Ovary (tissue), 9 donors: ENCODE results near the gene ADGRV1. TPM values are rescaled to one million over a fixed set of nuclear protein-coding genes. Genes with fewer than 3 reads are reported as not detected.

Source experiments
- DNase-seq, 5 donors: peaks; one replicate each; pipeline ENCODE4 v3.0.0-alpha.2; 2019 to 2020
- H3K27ac ChIP-seq, 2 donors: fragments of 200-600 bp; one replicate each; pipeline versions ENCODE4 v1.5.1 to v1.8.0; 2019 to 2022
- H3K27me3 ChIP-seq: fragments of 200-600 bp; one replicate; pipeline ENCODE4 v1.8.0; 2022
- H3K36me3 ChIP-seq: fragments of 200-600 bp; sonication (generic); one replicate; pipeline ENCODE4 v1.5.1; 2019
- H3K4me1 ChIP-seq: one replicate; pipeline ENCODE4 v1.8.1; 2013; ENCODE audit warnings: mild to moderate bottlenecking, moderate library complexity; ENCODE audit not compliant: insufficient read depth
- H3K4me3 ChIP-seq: fragments of 200-600 bp; sonication (generic); one replicate; pipeline ENCODE4 v1.5.1; 2017
- H3K9me3 ChIP-seq, 2 donors: fragments of 200-600 bp in 1 of 2; sonication (generic) in 1 of 2; one replicate each; pipeline versions ENCODE4 v1.5.1 to v1.8.1; 2013 to 2019; ENCODE audit warnings: mild to moderate bottlenecking in 1 of 2, moderate library complexity in 1 of 2
- CTCF ChIP-seq, 3 donors: fragments of 450-650 bp in 2 of 3; fragments of 200-600 bp in 1 of 3; IDR thresholded peaks; one replicate each; pipeline versions ENCODE4 v1.5.1 to v1.8.0; 2016 to 2022; ENCODE audit warnings: antibody characterized with exemption in 3 of 3, mild to moderate bottlenecking in 1 of 3
- EP300 ChIP-seq: sonication (generic); formaldehyde crosslinking; IDR thresholded peaks from one replicate; pipeline ENCODE4 v1.6.1; 2017; ENCODE audit warnings: antibody characterized with exemption
- POLR2A ChIP-seq: fragments of 450-650 bp; IDR thresholded peaks from one replicate; pipeline ENCODE4 v1.6.1; 2017; ENCODE audit warnings: antibody characterized with exemption, mild to moderate bottlenecking, moderate library complexity
- WGBS, 3 donors: extraction: QIAGEN DNeasy Blood & Tissue Kit in 1 of 3; methylation state at CpG; one replicate each; pipeline versions ENCODE4 v1.1.5 to v1.1.7; 2013 to 2017; 5-methylcytosine and 5-hydroxymethylcytosine counted together
- intact Hi-C, 4 donors: fragments of 100-400 bp; cut with DNase I; formaldehyde crosslinking; loops; one replicate each; pipeline versions ENCODE4 v1.11.0 to v1.15.1; 2022 to 2023
- polyA plus RNA-seq, 2 donors: library from polyadenylated mRNA; stranded (reverse); fragments of 200-250 nt in 1 of 2; fragments of 350-450 nt in 1 of 2; fragmentation: Illumina TruSeq in 1 of 2; extraction: RNeasy Lipid Tissue Mini Kit (QIAGEN cat#74804) in 1 of 2; gene quantifications; one replicate each; pipeline ENCODE4 v1.2.3, GENCODE V29; 2013 to 2014
- total RNA-seq, 7 donors: library from RNA; depleted of rRNA in 2 of 7; stranded (reverse); fragments of >200 nt in 2 of 7; fragmentation: NEBNext Ultra II Directional in 3 of 7; extraction: Animal tissue kit (Norgen Biotek cat#: 25700) in 3 of 7; gene quantifications; one replicate each; pipeline versions ENCODE4 v1.1.0 to v1.2.4, GENCODE V29; 2016 to 2023
- donor health status: DM: no; HTN: no; CAD: no; lungs with moderate emphysema.
- donor health status: DM: no; HTN: no; CAD: no.
- donor health status: Bipolar disorder and iron deficiency.
- donor health status: DM: yes; HTN: yes; CAD: no.
- donor health status: DM: no; HTN: no; CAD: no.
- donor health status: DM: yes; HTN: yes; CAD: no.

The ADGRV1 gene
- total and polyA plus RNA-seq, 9 donors = 0.21 to 2.7 (median 1.1) TPM

- no peaks in the 10 kb centered on the region for H3K4me1 ChIP-seq
- intact Hi-C loops = no loop called here
- no peaks in the 10 kb centered on the region for H3K9me3 ChIP-seq
Measured at GRCh38 chr5:90689064-90689463, 130.5 kb downstream of the ADGRV1 start.

DNA sequence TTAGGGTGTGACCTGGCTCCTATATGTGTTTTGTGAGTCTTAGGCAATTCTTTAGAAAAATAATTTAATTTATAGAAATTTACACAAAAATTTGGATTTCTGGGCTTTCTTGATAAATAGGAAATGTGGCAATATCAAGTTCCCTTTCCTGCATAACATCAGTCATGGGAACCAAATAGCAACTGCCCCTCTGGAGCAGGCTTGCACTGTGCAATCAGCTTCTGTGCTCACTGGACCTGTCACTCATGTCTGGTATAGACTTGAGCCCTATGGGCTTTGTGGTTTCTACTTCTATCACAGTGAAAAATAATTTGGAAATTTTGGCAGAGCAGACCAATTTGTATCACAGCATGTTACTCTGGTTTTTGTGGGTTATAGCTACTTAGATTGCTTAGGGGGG, 131.7 kb downstream of the ADGRV1 start:
- Histone ChIP-seq H3K27me3 (no peaks in the 10 kb centered on the region), H3K9me3 (no peaks in the 10 kb centered on the region), H3K27ac (no peak overlapping the region), H3K4me1 (no peaks in the 10 kb centered on the region), H3K4me3 (no peak overlapping the region), H3K36me3 (no peaks in the 10 kb centered on the region)
- TF ChIP-seq POLR2A (no peak), EP300 (no peak), CTCF (IDR thresholded peaks at IDR 0.05) (no peak)
- intact Hi-C loops = no loop called here
- no peak for DNase-seq

More at GRCh38 chr5:90689064-90689463, 130.5 kb downstream of the ADGRV1 start:
- no peak for DNase-seq
- TF ChIP-seq CTCF (IDR thresholded peaks at IDR 0.05) (no peak), EP300 (no peak), POLR2A (no peak)
- WGBS, 3 donors = 65 to 79% (median 77%) methylated on average over 2 of the region's 2 CpGs
- no peaks in the 10 kb centered on the region for H3K36me3 ChIP-seq
- no peaks in the 10 kb centered on the region for H3K27me3 ChIP-seq
- H3K27ac ChIP-seq = no peak overlapping the region
- H3K4me3 ChIP-seq = no peak overlapping the region

DNA sequence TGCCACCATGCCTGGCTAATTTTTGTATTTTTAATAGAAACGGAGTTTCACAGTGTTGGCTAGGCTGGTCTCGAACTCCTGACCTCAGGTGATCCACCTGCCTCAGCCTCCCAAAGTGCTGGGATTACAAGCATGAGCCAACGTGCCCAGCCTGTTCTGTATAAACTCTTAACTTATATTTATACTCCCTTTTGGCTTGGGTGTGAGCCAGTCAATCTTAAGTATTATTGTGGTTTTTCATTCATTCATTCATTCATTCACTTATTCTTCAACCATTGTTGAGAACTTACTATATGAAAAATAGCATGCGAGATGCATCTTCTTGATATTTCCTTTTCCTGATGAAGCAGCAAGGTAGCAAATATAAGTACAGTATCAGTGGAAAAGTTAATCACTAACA, 132.9 kb downstream of the ADGRV1 start:
- intact Hi-C loops = no loop called here
- H3K27me3 ChIP-seq = no peaks in the 10 kb centered on the region
- H3K36me3 ChIP-seq = no peaks in the 10 kb centered on the region
- no peaks in the 10 kb centered on the region for H3K4me1 ChIP-seq
- no peak overlapping the region for H3K4me3 ChIP-seq
- no peak for DNase-seq
- H3K9me3 ChIP-seq = no peaks in the 10 kb centered on the region
- TF ChIP-seq POLR2A (no peak), CTCF (IDR thresholded peaks at IDR 0.05) (no peak), EP300 (no peak)
- WGBS, 3 donors = 83 to 87% (median 86%) methylated on average over 4 of the region's 4 CpGs
- no peak overlapping the region for H3K27ac ChIP-seq

DNA sequence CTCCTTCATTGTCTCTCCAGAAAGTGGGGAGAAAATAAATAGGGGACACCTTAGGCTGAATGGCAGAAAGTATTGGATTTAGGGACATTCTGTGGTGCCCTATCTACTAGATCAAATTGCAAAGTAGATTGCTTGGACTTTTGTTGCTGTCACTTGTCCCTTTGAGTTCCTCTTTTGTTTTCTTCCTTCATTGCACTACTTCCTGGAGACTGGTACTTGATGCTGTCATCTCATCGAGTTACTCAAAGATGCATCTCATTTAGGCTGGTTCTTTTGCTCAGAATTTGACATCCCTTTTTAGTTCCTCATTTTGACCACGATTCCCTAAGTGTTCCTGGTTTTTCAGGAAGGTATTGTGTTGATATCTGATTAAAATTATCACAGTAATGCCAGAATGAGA, 137.6 kb downstream of the ADGRV1 start:
- Histone ChIP-seq H3K9me3 (no peaks in the 10 kb centered on the region), H3K27me3 (no peaks in the 10 kb centered on the region), H3K36me3 (no peaks in the 10 kb centered on the region), H3K4me3 (no peak overlapping the region), H3K4me1 (no peaks in the 10 kb centered on the region), H3K27ac (no peak overlapping the region)
- intact Hi-C loops = no loop called here
- DNase-seq = no peak
- WGBS, 3 donors = 44 to 68% (median 66%) methylated on average over 2 of the region's 2 CpGs
- TF ChIP-seq CTCF (IDR thresholded peaks at IDR 0.05) = no peak

GRCh38 chr5:90700299-90700698, 141.7 kb downstream of the ADGRV1 start:
- Histone ChIP-seq H3K4me1 (no peaks in the 10 kb centered on the region), H3K27ac (no peak overlapping the region), H3K9me3 (no peaks in the 10 kb centered on the region), H3K4me3 (no peak overlapping the region), H3K36me3 (no peaks in the 10 kb centered on the region), H3K27me3 (no peaks in the 10 kb centered on the region)
- no peak for TF ChIP-seq CTCF (IDR thresholded peaks at IDR 0.05)
- no peak for TF ChIP-seq POLR2A
- TF ChIP-seq EP300 = no peak
- intact Hi-C loops = no loop called here
- WGBS, 3 donors = 84 to 94% (median 94%) methylated on average over 2 of the region's 2 CpGs
- no peak for DNase-seq
